Immature natural killer cell (primary cell): Measurements from ENCODE around the gene FAM13B. TPM values are rescaled to one million over a fixed set of nuclear protein-coding genes. Genes with fewer than 3 reads are reported as not detected.
"Not testable (repeated sequence)": the region's sequence is repeated elsewhere in the genome, so short reads cannot be mapped to it uniquely, and the experiment has no call there.

Source experiments
- DNase-seq, 3 donors: peaks; one replicate each; pipeline ENCODE4 v3.0.0; 2022; ENCODE audit warnings: mixed read lengths in 1 of 3
- H3K27ac Mint-ChIP-seq, 6 donors: one replicate each; pipeline ENCODE4 v1.8.0; 2020; ENCODE audit warnings: mixed read lengths in 6 of 6, mild to moderate bottlenecking in 5 of 6, inconsistent platforms in 4 of 6, moderate library complexity in 3 of 6
- H3K27me3 Mint-ChIP-seq, 3 donors: one replicate each; pipeline ENCODE4 v1.8.0; 2020 to 2021; ENCODE audit warnings: low read depth in 3 of 3, mild to moderate bottlenecking in 3 of 3, mixed read lengths in 3 of 3, moderate library complexity in 3 of 3, inconsistent platforms in 1 of 3
- H3K36me3 Mint-ChIP-seq, 3 donors: one replicate each; pipeline ENCODE4 v1.8.0; 2020; ENCODE audit warnings: mixed read lengths in 3 of 3, inconsistent platforms in 2 of 3, mild to moderate bottlenecking in 2 of 3
- H3K4me1 Mint-ChIP-seq, 2 donors: one replicate each; pipeline ENCODE4 v1.8.0; 2020; ENCODE audit warnings: inconsistent platforms in 2 of 2, mild to moderate bottlenecking in 2 of 2, mixed read lengths in 2 of 2, moderate library complexity in 1 of 2
- H3K4me3 Mint-ChIP-seq, 5 donors: one replicate each; pipeline ENCODE4 v1.8.0; 2020; ENCODE audit warnings: mild to moderate bottlenecking in 5 of 5, mixed read lengths in 5 of 5, inconsistent platforms in 3 of 5, moderate library complexity in 3 of 5
- H3K9me3 Mint-ChIP-seq, 6 donors: one replicate each; pipeline ENCODE4 v1.8.0; 2020; ENCODE audit warnings: mild to moderate bottlenecking in 6 of 6, mixed read lengths in 6 of 6, inconsistent platforms in 4 of 6, moderate library complexity in 3 of 6
- polyA plus RNA-seq, 3 donors: library from polyadenylated mRNA; unstranded; fragments of 300-500 nt; fragmentation: Illumina TruSeq; gene quantifications; one replicate each; pipeline ENCODE4 v1.2.3, GENCODE V29; 2021

FAM13B gene
- 10 to 100 TPM in 2 of 3 donors, 1 to 10 TPM in 1; 8.8 to 38.1 (median 24.0) TPM for polyA plus RNA-seq

- H3K9me3 Mint-ChIP-seq: no peaks in the 10 kb centered on the region
- H3K4me3 Mint-ChIP-seq: peak within 1 kb of the TSS; percentile 97 to 100 (median 99)
- H3K27me3 Mint-ChIP-seq: peaks cover 6 to 20% (median 9%) of the 10 kb centered on the region in 3 donors
- peak within 1 kb of the TSS; percentile 95 to 100 (median 99) for H3K27ac Mint-ChIP-seq
- DNase-seq: peak; percentile 82 to 87 (median 85)
- H3K36me3 Mint-ChIP-seq: no peaks in the 10 kb centered on the region
- peaks cover 58 to 69% of the 10 kb centered on the region in 2 donors for H3K4me1 Mint-ChIP-seq
Observed at GRCh38 chr5:138032572-138033385, at the start of gene FAM13B. Gene FAM13B, minus strand, starts transcription at chr5:138033079. Its CDS starts 13,968 bp downstream, at chr5:138019111.

- H3K4me3 Mint-ChIP-seq: no peak overlapping the region
- DNase-seq: no peak
- no peaks in the 10 kb centered on the region for H3K9me3 Mint-ChIP-seq
- peaks cover 0 to 4% (median 0%) of the 10 kb centered on the region in 3 donors for H3K27me3 Mint-ChIP-seq
- H3K4me1 Mint-ChIP-seq: no peaks in the 10 kb centered on the region
- H3K27ac Mint-ChIP-seq: no peak overlapping the region
- H3K36me3 Mint-ChIP-seq: no peaks in the 10 kb centered on the region
Observed at GRCh38 chr5:138082033-138082432, 49.2 kb upstream of the FAM13B start.

GRCh38 chr5:138078006-138078643 is 45.2 kb upstream of the FAM13B start:
- Mint-ChIP-seq H3K9me3 (no peaks in the 10 kb centered on the region), H3K27ac (no peak overlapping the region), H3K27me3 (peaks cover 0 to 2% (median 2%) of the 10 kb centered on the region in 3 donors), H3K4me1 (no peaks in the 10 kb centered on the region), H3K4me3 (no peak overlapping the region), H3K36me3 (no peaks in the 10 kb centered on the region)
- no peak for DNase-seq

GRCh38 chr5:138077064-138077696 is 44.3 kb upstream of the FAM13B start:
- Mint-ChIP-seq H3K9me3 (no peaks in the 10 kb centered on the region), H3K27me3 (peaks cover 0 to 2% (median 2%) of the 10 kb centered on the region in 3 donors), H3K4me1 (no peaks in the 10 kb centered on the region), H3K4me3 (no peak overlapping the region), H3K36me3 (no peaks in the 10 kb centered on the region), H3K27ac (no peak overlapping the region)
- peak; percentile 6 to 22 (median 9) for DNase-seq

- H3K4me3 Mint-ChIP-seq, H3K36me3 Mint-ChIP-seq, H3K27ac Mint-ChIP-seq, DNase-seq, H3K9me3 Mint-ChIP-seq, H3K4me1 Mint-ChIP-seq, H3K27me3 Mint-ChIP-seq: not testable (repeated sequence)
Observed at GRCh38 chr5:138070026-138070425, 37.1 kb upstream of the FAM13B start.

- peaks cover 0 to 1% of the 10 kb centered on the region in 2 donors for H3K4me1 Mint-ChIP-seq
- H3K27me3 Mint-ChIP-seq: peaks cover 0 to 2% (median 2%) of the 10 kb centered on the region in 3 donors
- no peaks in the 10 kb centered on the region for H3K9me3 Mint-ChIP-seq
- H3K27ac Mint-ChIP-seq: no peak overlapping the region
- DNase-seq: peak; percentile 38 to 50 (median 43)
- no peak overlapping the region for H3K4me3 Mint-ChIP-seq
- H3K36me3 Mint-ChIP-seq: no peaks in the 10 kb centered on the region
Observed at GRCh38 chr5:138068742-138069600, 36.1 kb upstream of the FAM13B start.

GRCh38 chr5:138067945-138068344 is 35.1 kb upstream of the FAM13B start:
- Mint-ChIP-seq H3K36me3 (no peaks in the 10 kb centered on the region), H3K9me3 (no peaks in the 10 kb centered on the region), H3K4me1 (peaks cover 0 to 1% of the 10 kb centered on the region in 2 donors), H3K4me3 (no peak overlapping the region), H3K27ac (no peak overlapping the region), H3K27me3 (peaks cover 0 to 2% (median 2%) of the 10 kb centered on the region in 3 donors)
- no peak for DNase-seq

- no peak overlapping the region for H3K4me3 Mint-ChIP-seq
- DNase-seq: no peak
- H3K9me3 Mint-ChIP-seq: no peaks in the 10 kb centered on the region
- H3K27me3 Mint-ChIP-seq: peaks cover 0 to 2% (median 2%) of the 10 kb centered on the region in 3 donors
- peak overlapping the region in 1 of 6 donors; percentile 49 for H3K27ac Mint-ChIP-seq
- H3K4me1 Mint-ChIP-seq: peaks cover 0 to 1% of the 10 kb centered on the region in 2 donors
- no peaks in the 10 kb centered on the region for H3K36me3 Mint-ChIP-seq
Observed at GRCh38 chr5:138065102-138065501, 32.2 kb upstream of the FAM13B start.

GRCh38 chr5:138064526-138064925 is 31.6 kb upstream of the FAM13B start:
- H3K9me3 Mint-ChIP-seq: no peaks in the 10 kb centered on the region
- no peak overlapping the region for H3K4me3 Mint-ChIP-seq
- H3K27me3 Mint-ChIP-seq: peaks cover under 1 to 2% (median 2%) of the 10 kb centered on the region in 3 donors
- peak overlapping the region in 1 of 6 donors; percentile 49 for H3K27ac Mint-ChIP-seq
- H3K4me1 Mint-ChIP-seq: peaks cover 0 to 1% of the 10 kb centered on the region in 2 donors
- no peaks in the 10 kb centered on the region for H3K36me3 Mint-ChIP-seq
- no peak for DNase-seq

- H3K36me3 Mint-ChIP-seq: no peaks in the 10 kb centered on the region
- no peaks in the 10 kb centered on the region for H3K9me3 Mint-ChIP-seq
- H3K27me3 Mint-ChIP-seq: peaks cover 0 to 5% (median 3%) of the 10 kb centered on the region in 3 donors
- H3K4me3 Mint-ChIP-seq: no peak overlapping the region
- H3K27ac Mint-ChIP-seq: no peak overlapping the region
- no peaks in the 10 kb centered on the region for H3K4me1 Mint-ChIP-seq
- no peak for DNase-seq
Observed at GRCh38 chr5:138054847-138055558, 22.1 kb upstream of the FAM13B start.

- H3K36me3 Mint-ChIP-seq: no peaks in the 10 kb centered on the region
- H3K27me3 Mint-ChIP-seq: peaks cover 0 to 5% (median 0%) of the 10 kb centered on the region in 3 donors
- H3K9me3 Mint-ChIP-seq: no peaks in the 10 kb centered on the region
- H3K4me3 Mint-ChIP-seq: no peak overlapping the region
- H3K27ac Mint-ChIP-seq: no peak overlapping the region
- no peaks in the 10 kb centered on the region for H3K4me1 Mint-ChIP-seq
- DNase-seq: no peak
Observed at GRCh38 chr5:138054206-138054605, 21.3 kb upstream of the FAM13B start.

GRCh38 chr5:138053554-138053953 is 20.7 kb upstream of the FAM13B start:
- H3K36me3 Mint-ChIP-seq: no peaks in the 10 kb centered on the region
- no peak overlapping the region for H3K27ac Mint-ChIP-seq
- no peaks in the 10 kb centered on the region for H3K9me3 Mint-ChIP-seq
- H3K4me1 Mint-ChIP-seq: no peaks in the 10 kb centered on the region
- H3K4me3 Mint-ChIP-seq: peak overlapping the region in 1 of 5 donors; percentile 12
- H3K27me3 Mint-ChIP-seq: peaks cover 0 to 5% (median 0%) of the 10 kb centered on the region in 3 donors
- DNase-seq: no peak

- not testable (repeated sequence) for H3K27ac Mint-ChIP-seq, DNase-seq, H3K9me3 Mint-ChIP-seq, H3K36me3 Mint-ChIP-seq, H3K27me3 Mint-ChIP-seq, H3K4me3 Mint-ChIP-seq, H3K4me1 Mint-ChIP-seq
Observed at GRCh38 chr5:138052718-138053117, 19.8 kb upstream of the FAM13B start.
